Islet precursor cell (in vitro differentiated cells): ENCODE data around the gene COBL.

ENCODE experiments used
- DNase-seq: peaks from one replicate; pipeline ENCODE4 v3.0.0-alpha.2; 2018

COBL gene

GRCh38 chr7:51033727-51034520 is 282.7 kb downstream of the COBL start:
- DNase-seq = peak; percentile 42

- DNase-seq = peak; percentile 36
These were observed 284.7 kb downstream of the COBL start for GRCh38 chr7:51031791-51032515.

GRCh38 chr7:51031216-51031615 is 285.4 kb downstream of the COBL start:
- peak; percentile 20 for DNase-seq

- peak; percentile 7 for DNase-seq
These were observed 286.9 kb downstream of the COBL start for GRCh38 chr7:51029701-51030191.

GRCh38 chr7:51029131-51029530 is 287.5 kb downstream of the COBL start:
- DNase-seq = peak; percentile 28

- DNase-seq = peak; percentile 45
These were observed 288.4 kb downstream of the COBL start for GRCh38 chr7:51027935-51028830.

- DNase-seq = peak; percentile 26
These were observed 289.3 kb downstream of the COBL start for GRCh38 chr7:51027106-51027934.

- DNase-seq = peak; percentile 35
These were observed 290.3 kb downstream of the COBL start for GRCh38 chr7:51026341-51026740.

- peak; percentile 17 for DNase-seq
These were observed 290.9 kb downstream of the COBL start for GRCh38 chr7:51025668-51026067.

- DNase-seq = no peak
These were observed 291.7 kb downstream of the COBL start for GRCh38 chr7:51024867-51025266.

GRCh38 chr7:51023547-51023946 is 293.1 kb downstream of the COBL start:
- DNase-seq = peak; percentile 47

GRCh38 chr7:51022821-51023220 is 293.8 kb downstream of the COBL start:
- peak; percentile 6 for DNase-seq

- DNase-seq = peak; percentile 40
These were observed 294.6 kb downstream of the COBL start for GRCh38 chr7:51021906-51022570.

- DNase-seq = peak; percentile 13
These were observed 295.7 kb downstream of the COBL start for GRCh38 chr7:51020944-51021343.

- peak; percentile 46 for DNase-seq
These were observed 296.4 kb downstream of the COBL start for GRCh38 chr7:51019891-51020870.

GRCh38 chr7:51019191-51019844 is 297.3 kb downstream of the COBL start:
- DNase-seq = peak; percentile 39

- peak; percentile 42 for DNase-seq
These were observed 298.8 kb downstream of the COBL start for GRCh38 chr7:51017576-51018535.

- DNase-seq = peak; percentile 16
These were observed 300.1 kb downstream of the COBL start for GRCh38 chr7:51016546-51016945.
